ENCODE data around the gene TMEM161A. TPM values are rescaled to one million over a fixed set of nuclear protein-coding genes. Genes with fewer than 3 reads are reported as not detected.
"Not testable (repeated sequence)": the region's sequence is repeated elsewhere in the genome, so short reads cannot be mapped to it uniquely, and the experiment has no call there.

Gene TMEM161A
- total RNA-seq, 1 donor from 2014 or later, result 42.3 TPM

DNA sequence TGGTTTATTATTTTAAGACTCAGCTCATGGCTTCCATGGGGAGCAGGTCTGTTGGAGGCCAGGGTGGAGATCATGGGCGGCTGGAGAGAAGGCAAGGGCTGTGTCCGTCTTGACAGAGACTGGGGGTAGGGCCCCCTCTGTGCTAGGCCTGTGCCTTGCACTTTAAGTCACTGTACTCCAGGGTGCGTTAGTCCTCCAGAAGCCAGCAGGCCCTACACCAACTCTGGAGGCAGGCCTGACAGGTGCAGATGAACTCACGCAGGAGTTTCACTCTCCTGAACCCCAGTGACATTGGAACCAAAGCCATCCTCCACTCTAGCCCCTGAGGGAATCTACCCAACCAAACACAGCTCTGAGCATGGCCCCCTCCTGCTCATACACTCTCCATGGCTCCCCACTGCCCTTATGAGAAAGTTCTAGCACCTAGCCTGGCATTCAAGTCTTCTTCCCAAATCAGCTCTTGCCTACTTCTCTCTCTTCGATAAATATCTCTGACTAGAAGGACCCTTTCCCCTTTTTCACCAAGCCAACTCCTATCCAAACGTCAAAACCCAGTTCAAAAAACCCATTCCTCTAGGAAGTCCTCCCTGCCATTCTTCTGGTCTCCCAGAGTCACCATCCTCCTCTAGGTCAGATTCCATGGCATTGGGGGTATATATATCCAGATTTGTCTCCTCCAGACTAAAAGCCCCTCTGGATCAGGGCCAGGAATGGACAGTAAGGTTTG is 16.7 kb upstream of the TMEM161A start:
- Mint-ChIP-seq H3K4me3 (ENCODE audit: low read depth) (no peak overlapping the region), H3K27me3 (no peaks in the 10 kb centered on the region), H3K36me3 (ENCODE audit: insufficient read depth) (peaks cover 5% of the 10 kb centered on the region), H3K9me3 (ENCODE audit: low read depth) (peaks cover 4% of the 10 kb centered on the region), H3K27ac (no peak overlapping the region), H3K4me1 (ENCODE audit: low read depth) (no peaks in the 10 kb centered on the region)
- DNase-seq (ENCODE audit: low spot score, unreplicated experiment), result no peak
- TF ChIP-seq, protein P1, sequence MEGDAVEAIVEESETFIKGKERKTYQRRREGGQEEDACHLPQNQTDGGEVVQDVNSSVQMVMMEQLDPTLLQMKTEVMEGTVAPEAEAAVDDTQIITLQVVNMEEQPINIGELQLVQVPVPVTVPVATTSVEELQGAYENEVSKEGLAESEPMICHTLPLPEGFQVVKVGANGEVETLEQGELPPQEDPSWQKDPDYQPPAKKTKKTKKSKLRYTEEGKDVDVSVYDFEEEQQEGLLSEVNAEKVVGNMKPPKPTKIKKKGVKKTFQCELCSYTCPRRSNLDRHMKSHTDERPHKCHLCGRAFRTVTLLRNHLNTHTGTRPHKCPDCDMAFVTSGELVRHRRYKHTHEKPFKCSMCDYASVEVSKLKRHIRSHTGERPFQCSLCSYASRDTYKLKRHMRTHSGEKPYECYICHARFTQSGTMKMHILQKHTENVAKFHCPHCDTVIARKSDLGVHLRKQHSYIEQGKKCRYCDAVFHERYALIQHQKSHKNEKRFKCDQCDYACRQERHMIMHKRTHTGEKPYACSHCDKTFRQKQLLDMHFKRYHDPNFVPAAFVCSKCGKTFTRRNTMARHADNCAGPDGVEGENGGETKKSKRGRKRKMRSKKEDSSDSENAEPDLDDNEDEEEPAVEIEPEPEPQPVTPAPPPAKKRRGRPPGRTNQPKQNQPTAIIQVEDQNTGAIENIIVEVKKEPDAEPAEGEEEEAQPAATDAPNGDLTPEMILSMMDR (IDR thresholded peaks at IDR 0.05; ENCODE audit: unreplicated experiment), result no peak

DNA sequence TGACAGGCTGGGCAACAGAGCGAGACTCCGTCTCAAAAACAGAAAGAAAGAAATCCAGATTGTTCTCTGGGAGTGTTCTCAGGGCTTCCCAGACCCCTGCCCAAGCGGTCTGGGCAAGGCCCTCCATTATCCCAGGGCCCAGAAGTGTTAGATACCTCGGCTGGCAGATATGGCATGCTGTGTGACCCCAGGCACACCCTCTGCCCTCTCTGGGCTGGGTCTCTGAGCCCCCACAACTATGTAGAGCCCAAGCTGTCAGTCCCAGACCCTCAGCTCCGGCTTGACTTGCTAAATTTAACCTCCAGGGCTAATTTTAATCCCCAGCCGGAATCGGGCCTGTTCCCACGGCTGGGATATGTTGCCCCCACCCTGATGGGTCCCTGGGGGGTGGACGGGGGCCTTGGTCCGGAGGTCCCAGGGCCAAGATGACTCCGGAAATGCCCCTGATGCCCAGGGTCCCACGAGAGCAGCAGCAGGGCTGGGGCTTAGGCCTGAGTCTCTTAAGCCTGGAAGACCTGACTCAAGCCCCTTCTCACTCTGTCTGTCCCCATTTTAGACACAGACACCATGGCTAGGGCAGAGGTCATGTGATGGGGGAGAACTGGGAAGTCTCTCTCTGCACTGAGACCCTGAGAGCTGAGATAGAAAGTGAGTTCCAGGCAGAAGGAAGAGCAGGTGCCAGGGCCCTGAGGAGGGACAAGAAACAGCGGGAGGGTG is 14.5 kb upstream of the TMEM161A start:
- peaks cover 5% of the 10 kb centered on the region for H3K36me3 Mint-ChIP-seq (ENCODE audit: insufficient read depth)
- no peaks in the 10 kb centered on the region for H3K27me3 Mint-ChIP-seq
- no peak overlapping the region for H3K4me3 Mint-ChIP-seq (ENCODE audit: low read depth)
- TF ChIP-seq, protein P1 (IDR thresholded peaks at IDR 0.05; ENCODE audit: unreplicated experiment), result no peak
- DNase-seq (ENCODE audit: low spot score, unreplicated experiment), result no peak
- H3K9me3 Mint-ChIP-seq (ENCODE audit: low read depth), result peaks cover 4% of the 10 kb centered on the region
- no peak overlapping the region for H3K27ac Mint-ChIP-seq
- no peaks in the 10 kb centered on the region for H3K4me1 Mint-ChIP-seq (ENCODE audit: low read depth)

DNA sequence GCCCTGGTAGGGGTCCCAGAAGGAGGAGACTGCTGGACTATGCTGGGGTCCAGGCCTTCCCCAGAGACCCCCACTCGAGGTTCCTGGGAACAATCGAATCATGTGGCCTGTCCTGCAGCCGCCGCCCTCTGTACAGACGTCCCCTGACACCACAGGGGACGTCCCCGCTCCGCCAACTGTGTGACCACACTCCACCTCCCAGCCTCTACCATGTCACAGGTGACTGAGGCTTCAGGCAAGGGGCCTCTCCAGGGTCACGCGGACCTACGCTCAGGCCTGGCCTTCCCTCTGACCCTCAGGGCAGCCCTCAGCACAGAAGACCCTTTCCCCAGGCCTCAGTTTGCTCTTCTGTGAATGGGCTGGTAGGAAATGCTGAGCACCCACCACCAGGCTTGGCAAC is 13.1 kb upstream of the TMEM161A start:
- Mint-ChIP-seq H3K4me1 (ENCODE audit: low read depth) (no peaks in the 10 kb centered on the region), H3K9me3 (ENCODE audit: low read depth) (peaks cover 4% of the 10 kb centered on the region), H3K27me3 (no peaks in the 10 kb centered on the region), H3K4me3 (ENCODE audit: low read depth) (no peak overlapping the region), H3K27ac (no peak overlapping the region), H3K36me3 (ENCODE audit: insufficient read depth) (peaks cover 5% of the 10 kb centered on the region)
- no peak for DNase-seq (ENCODE audit: low spot score, unreplicated experiment)
- TF ChIP-seq, protein P1 (IDR thresholded peaks at IDR 0.05; ENCODE audit: unreplicated experiment), result no peak

DNA sequence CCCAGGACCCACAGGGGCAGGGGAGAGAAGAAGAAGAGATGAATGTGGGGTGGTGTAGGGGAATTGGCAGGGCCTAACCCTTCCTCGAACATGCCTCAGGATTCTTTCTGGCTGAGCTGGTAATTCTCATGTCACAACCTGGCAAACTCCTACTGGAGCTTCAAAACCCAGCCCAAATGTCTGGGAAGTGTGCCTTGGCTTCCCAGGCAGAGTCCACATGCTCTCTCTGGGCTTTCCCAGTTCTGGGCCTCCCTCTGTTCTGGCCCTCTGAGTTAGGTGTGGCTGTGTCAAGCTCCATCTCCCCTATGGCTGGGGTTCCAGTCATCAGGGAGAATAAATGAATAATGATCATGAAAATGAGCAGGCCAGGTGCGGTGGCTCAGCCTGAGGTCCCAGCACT is 11.2 kb upstream of the TMEM161A start:
- no peaks in the 10 kb centered on the region for H3K36me3 Mint-ChIP-seq (ENCODE audit: insufficient read depth)
- H3K27ac Mint-ChIP-seq, result no peak overlapping the region

DNA sequence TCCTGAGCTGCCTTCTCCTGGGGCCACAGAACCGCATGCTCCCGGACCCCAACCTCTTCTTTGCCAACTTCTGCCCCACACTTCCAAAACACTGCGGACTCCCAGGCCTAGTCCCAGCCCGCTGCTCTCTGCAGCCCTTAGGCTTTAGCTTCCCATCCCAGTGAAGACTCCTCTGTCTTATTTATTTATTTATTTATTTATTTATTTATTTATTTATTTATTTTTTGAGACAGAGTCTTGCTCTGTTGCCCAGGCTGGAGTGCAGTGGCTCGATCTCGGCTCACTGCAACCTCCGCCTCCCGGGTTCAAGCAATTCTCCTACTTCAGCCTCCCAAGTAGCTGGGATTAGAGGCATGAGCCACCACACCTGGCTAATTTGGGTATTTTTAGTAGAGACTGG is 10.2 kb upstream of the TMEM161A start:
- not testable (repeated sequence) for H3K4me3 Mint-ChIP-seq (ENCODE audit: low read depth); H3K27ac Mint-ChIP-seq; H3K9me3 Mint-ChIP-seq (ENCODE audit: low read depth); H3K36me3 Mint-ChIP-seq (ENCODE audit: insufficient read depth); H3K27me3 Mint-ChIP-seq; DNase-seq (ENCODE audit: low spot score, unreplicated experiment); H3K4me1 Mint-ChIP-seq (ENCODE audit: low read depth)

More for the DNA sequence above, 11.2 kb upstream of the TMEM161A start:
- Mint-ChIP-seq H3K27me3 (no peaks in the 10 kb centered on the region), H3K4me1 (ENCODE audit: low read depth) (no peaks in the 10 kb centered on the region), H3K4me3 (ENCODE audit: low read depth) (no peak overlapping the region), H3K9me3 (ENCODE audit: low read depth) (no peaks in the 10 kb centered on the region)
- DNase-seq (ENCODE audit: low spot score, unreplicated experiment), result no peak
- TF ChIP-seq, protein P1 (IDR thresholded peaks at IDR 0.05; ENCODE audit: unreplicated experiment), result no peak

Data from progenitor cell of endocrine pancreas (in vitro differentiated cells).